GM21737 (cell line): ENCODE results near the gene LDB3.

Source experiments
- ATAC-seq: cut with Tn5 transposase; IDR thresholded peaks from one replicate; pipeline ENCODE4 v1.9.1; 2021; ENCODE audit warnings: mild to moderate bottlenecking, moderate library complexity; ENCODE audit not compliant: unreplicated experiment

The LDB3 gene

GRCh38 chr10:86703176-86703575 lies 34.9 kb downstream of the LDB3 start:
- ATAC-seq, result no peak

GRCh38 chr10:86705139-86705538 lies 36.8 kb downstream of the LDB3 start:
- ATAC-seq, result no peak

- ATAC-seq, result no peak
These were observed 37.6 kb downstream of the LDB3 start for GRCh38 chr10:86705905-86706304.

- no peak for ATAC-seq
These were observed 38.1 kb downstream of the LDB3 start for GRCh38 chr10:86706401-86706841.

GRCh38 chr10:86706977-86707376 lies 38.7 kb downstream of the LDB3 start:
- no peak for ATAC-seq

- ATAC-seq, result no peak
These were observed 39.2 kb downstream of the LDB3 start for GRCh38 chr10:86707505-86707904.

GRCh38 chr10:86708068-86708782 lies 39.9 kb downstream of the LDB3 start:
- ATAC-seq, result no peak

- ATAC-seq, result no peak
These were observed 40.6 kb downstream of the LDB3 start for GRCh38 chr10:86708783-86709380.

- no peak for ATAC-seq
These were observed 41.3 kb downstream of the LDB3 start for GRCh38 chr10:86709396-86710185.

GRCh38 chr10:86710987-86711512 lies 42.7 kb downstream of the LDB3 start:
- peak; percentile 87 for ATAC-seq

GRCh38 chr10:86711513-86712316 lies 43.4 kb downstream of the LDB3 start:
- peak; percentile 35 for ATAC-seq

- peak; percentile 3 for ATAC-seq
These were observed 44.0 kb downstream of the LDB3 start for GRCh38 chr10:86712317-86712707.

GRCh38 chr10:86715156-86715795 lies 47.0 kb downstream of the LDB3 start:
- ATAC-seq, result no peak

GRCh38 chr10:86715836-86716235 lies 47.5 kb downstream of the LDB3 start:
- no peak for ATAC-seq

- ATAC-seq, result no peak
These were observed 48.2 kb downstream of the LDB3 start for GRCh38 chr10:86716466-86716865.

GRCh38 chr10:86718556-86718955 lies 50.2 kb downstream of the LDB3 start:
- ATAC-seq, result no peak

- ATAC-seq, result no peak
These were observed 52.9 kb downstream of the LDB3 start for GRCh38 chr10:86721232-86721631.

GRCh38 chr10:86723009-86723408 lies 54.7 kb downstream of the LDB3 start:
- no peak for ATAC-seq

- ATAC-seq, result no peak
These were observed 56.1 kb downstream of the LDB3 start for GRCh38 chr10:86724445-86724844.

GRCh38 chr10:86725980-86726676 lies 57.8 kb downstream of the LDB3 start:
- no peak for ATAC-seq
